ENCODE results near the gene PSMB11. TPM values are rescaled to one million over a fixed set of nuclear protein-coding genes. Genes with fewer than 3 reads are reported as not detected.
A peak's percentile ranks its signal among the peaks of the same experiment; 100 is the strongest.

PSMB11 gene
- total RNA-seq, 1 donor from 2014 or later = not detected

- Histone ChIP-seq H3K27ac (no peak overlapping the region), H3K27me3 (no peaks in the 10 kb centered on the region), H3K36me3 (peaks cover 0 to 16% of the 10 kb centered on the region in 2 donors), H3K4me3 (no peak overlapping the region), H3K9me3 (no peaks in the 10 kb centered on the region), H3K4me1 (peaks cover 9% of the 10 kb centered on the region)
- TF ChIP-seq POLR2AphosphoS5 (IDR thresholded peaks at IDR 0.05; ENCODE audit: insufficient read depth in 1 of 2, low read depth in 1 of 2) = no peak
- TF ChIP-seq CTCF (IDR thresholded peaks at IDR 0.05) = no peak
- no peak for TF ChIP-seq POLR2A (IDR thresholded peaks at IDR 0.05)
- DNase-seq (ENCODE audit: extremely low spot score in 2 of 2) = no peak
- intact Hi-C loops (cut with DNase I) = no loop called here
Observed at GRCh38 chr14:23025151-23025814, 16.7 kb upstream of the PSMB11 start.

GRCh38 chr14:23028799-23029198, 13.2 kb upstream of the PSMB11 start:
- H3K27ac ChIP-seq = no peak overlapping the region
- no peaks in the 10 kb centered on the region for H3K9me3 ChIP-seq
- peaks cover 0 to 46% of the 10 kb centered on the region in 2 donors for H3K36me3 ChIP-seq
- no peak overlapping the region for H3K4me3 ChIP-seq
- intact Hi-C loops (cut with DNase I) = no loop called here
- TF ChIP-seq CTCF (IDR thresholded peaks at IDR 0.05) (no peak), POLR2A (IDR thresholded peaks at IDR 0.05) (no peak), POLR2AphosphoS5 (IDR thresholded peaks at IDR 0.05; ENCODE audit: insufficient read depth in 1 of 2, low read depth in 1 of 2) (no peak)
- DNase-seq (ENCODE audit: extremely low spot score in 2 of 2) = no peak
- peaks cover 15% of the 10 kb centered on the region for H3K4me1 ChIP-seq
- no peaks in the 10 kb centered on the region for H3K27me3 ChIP-seq

- intact Hi-C loops (cut with DNase I) = no loop called here
- H3K36me3 ChIP-seq = peaks cover 0 to 33% of the 10 kb centered on the region in 2 donors
- TF ChIP-seq POLR2AphosphoS5 (IDR thresholded peaks at IDR 0.05; ENCODE audit: insufficient read depth in 1 of 2, low read depth in 1 of 2) (no peak), POLR2A (IDR thresholded peaks at IDR 0.05) (no peak), CTCF (IDR thresholded peaks at IDR 0.05) (no peak)
- no peak overlapping the region for H3K27ac ChIP-seq
- peaks cover 19% of the 10 kb centered on the region for H3K4me1 ChIP-seq
- DNase-seq (ENCODE audit: extremely low spot score in 2 of 2) = no peak
- H3K4me3 ChIP-seq = no peak overlapping the region
- no peaks in the 10 kb centered on the region for H3K9me3 ChIP-seq
- H3K27me3 ChIP-seq = no peaks in the 10 kb centered on the region
Observed at GRCh38 chr14:23030936-23031335, 11.1 kb upstream of the PSMB11 start.

GRCh38 chr14:23033251-23033727, 8.7 kb upstream of the PSMB11 start:
- DNase-seq (ENCODE audit: extremely low spot score in 2 of 2) = no peak
- TF ChIP-seq CTCF (IDR thresholded peaks at IDR 0.05) = no peak
- no peak for TF ChIP-seq POLR2A (IDR thresholded peaks at IDR 0.05)
- TF ChIP-seq POLR2AphosphoS5 (IDR thresholded peaks at IDR 0.05; ENCODE audit: insufficient read depth in 1 of 2, low read depth in 1 of 2) = no peak
- intact Hi-C loops (cut with DNase I) = no loop called here
- no peak overlapping the region for H3K27ac ChIP-seq
- peak overlapping the region in 1 of 2 donors; percentile 62 for H3K4me3 ChIP-seq
- no peaks in the 10 kb centered on the region for H3K27me3 ChIP-seq
- H3K4me1 ChIP-seq = peaks cover 19% of the 10 kb centered on the region
- no peaks in the 10 kb centered on the region for H3K9me3 ChIP-seq
- peaks cover 0 to 30% of the 10 kb centered on the region in 2 donors for H3K36me3 ChIP-seq

- Histone ChIP-seq H3K4me1 (peaks cover 14% of the 10 kb centered on the region), H3K36me3 (peaks cover 0 to 30% of the 10 kb centered on the region in 2 donors), H3K27me3 (no peaks in the 10 kb centered on the region), H3K27ac (peak overlapping the region; percentile 95), H3K9me3 (no peaks in the 10 kb centered on the region), H3K4me3 (peak overlapping the region; percentile 62 to 64)
- no peak for DNase-seq (ENCODE audit: extremely low spot score in 2 of 2)
- TF ChIP-seq CTCF (IDR thresholded peaks at IDR 0.05) (no peak), POLR2A (IDR thresholded peaks at IDR 0.05) (no peak), POLR2AphosphoS5 (IDR thresholded peaks at IDR 0.05; ENCODE audit: insufficient read depth in 1 of 2, low read depth in 1 of 2) (no peak)
- intact Hi-C loops (cut with DNase I) = no loop called here
Observed at GRCh38 chr14:23033801-23034497, 8.1 kb upstream of the PSMB11 start.
